ENCODE results near the gene RPL10L.

Gene RPL10L

GRCh38 chr14:46651526-46652144, at the start of gene RPL10L:
RPL10L (minus strand) TSS chr14:46651781; CDS start chr14:46651736, 45 bp downstream.
- no peak for DNase-seq (ENCODE audit: extremely low read depth, low read depth)
- no peak within 1 kb of the TSS for H3K4me3 ChIP-seq (replicated peaks; ENCODE audit: low read depth, low read length)
- TF ChIP-seq, protein P1, sequence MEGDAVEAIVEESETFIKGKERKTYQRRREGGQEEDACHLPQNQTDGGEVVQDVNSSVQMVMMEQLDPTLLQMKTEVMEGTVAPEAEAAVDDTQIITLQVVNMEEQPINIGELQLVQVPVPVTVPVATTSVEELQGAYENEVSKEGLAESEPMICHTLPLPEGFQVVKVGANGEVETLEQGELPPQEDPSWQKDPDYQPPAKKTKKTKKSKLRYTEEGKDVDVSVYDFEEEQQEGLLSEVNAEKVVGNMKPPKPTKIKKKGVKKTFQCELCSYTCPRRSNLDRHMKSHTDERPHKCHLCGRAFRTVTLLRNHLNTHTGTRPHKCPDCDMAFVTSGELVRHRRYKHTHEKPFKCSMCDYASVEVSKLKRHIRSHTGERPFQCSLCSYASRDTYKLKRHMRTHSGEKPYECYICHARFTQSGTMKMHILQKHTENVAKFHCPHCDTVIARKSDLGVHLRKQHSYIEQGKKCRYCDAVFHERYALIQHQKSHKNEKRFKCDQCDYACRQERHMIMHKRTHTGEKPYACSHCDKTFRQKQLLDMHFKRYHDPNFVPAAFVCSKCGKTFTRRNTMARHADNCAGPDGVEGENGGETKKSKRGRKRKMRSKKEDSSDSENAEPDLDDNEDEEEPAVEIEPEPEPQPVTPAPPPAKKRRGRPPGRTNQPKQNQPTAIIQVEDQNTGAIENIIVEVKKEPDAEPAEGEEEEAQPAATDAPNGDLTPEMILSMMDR (IDR thresholded peaks at IDR 0.05; ENCODE audit: low read depth, low read length, missing control alignments), result no peak

DNA sequence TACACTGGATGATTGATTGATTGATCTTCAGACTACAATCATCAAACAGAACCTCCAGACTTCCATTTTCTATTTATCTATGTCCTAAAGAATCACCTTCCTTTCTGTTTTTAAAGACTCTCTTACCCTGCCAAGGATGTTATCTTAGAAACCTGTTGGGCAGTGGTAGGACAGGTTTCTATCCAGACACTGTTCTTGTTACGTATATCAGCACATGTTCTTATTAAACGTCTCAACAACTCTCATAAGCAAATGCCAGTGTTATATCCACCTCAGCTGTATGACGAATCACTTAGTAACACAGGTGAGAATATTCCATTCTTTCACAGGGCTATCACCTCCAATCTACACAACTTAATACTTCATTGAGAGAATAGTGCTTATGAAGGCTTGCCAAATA, 40.2 kb upstream of the RPL10L start:
- TF ChIP-seq, protein P1 (IDR thresholded peaks at IDR 0.05; ENCODE audit: low read depth, low read length, missing control alignments), result no peak
- no peak for DNase-seq (ENCODE audit: extremely low read depth, low read depth)
- no peak overlapping the region for H3K4me3 ChIP-seq (replicated peaks; ENCODE audit: low read depth, low read length)

DNA sequence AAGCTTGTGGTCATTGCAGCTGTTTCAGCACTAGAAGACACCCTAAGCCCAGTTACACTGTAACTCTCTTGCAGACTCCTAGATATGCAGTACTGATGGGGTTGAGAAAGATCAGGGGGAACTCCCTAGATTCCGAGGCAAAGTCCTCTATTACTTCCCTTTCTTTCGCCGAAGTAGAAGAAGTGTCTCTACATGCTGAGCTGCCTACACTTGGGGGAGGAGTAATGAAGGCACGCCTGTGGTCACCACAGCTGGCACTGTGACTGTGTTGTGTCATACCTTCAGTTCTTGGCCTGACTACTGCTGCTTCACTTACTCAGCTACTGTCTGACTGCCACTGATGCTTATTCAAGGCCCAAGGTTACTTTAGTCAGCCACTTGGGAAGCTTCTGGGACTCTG, 35.1 kb upstream of the RPL10L start:
- H3K4me3 ChIP-seq (replicated peaks; ENCODE audit: low read depth, low read length), result no peak overlapping the region
- no peak for DNase-seq (ENCODE audit: extremely low read depth, low read depth)
- TF ChIP-seq, protein P1 (IDR thresholded peaks at IDR 0.05; ENCODE audit: low read depth, low read length, missing control alignments), result no peak

DNA sequence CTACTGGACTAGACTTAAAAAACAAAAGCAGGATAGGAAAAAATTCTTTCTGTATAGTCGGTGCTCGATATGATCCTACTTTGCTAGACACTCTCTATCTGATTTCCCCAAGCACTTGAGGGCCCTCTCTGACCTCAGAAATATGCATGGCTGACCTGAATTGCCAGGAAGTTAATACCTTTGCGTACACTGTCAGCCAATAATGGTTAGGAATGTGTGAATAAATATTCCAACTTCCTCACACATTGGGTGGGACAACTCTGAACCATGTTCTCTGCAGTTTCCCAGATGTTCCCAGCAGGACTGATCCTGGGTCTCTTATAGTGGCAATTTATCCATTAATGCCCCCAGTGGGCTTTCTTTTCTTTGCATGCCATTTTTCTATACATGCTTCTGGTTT, 20.5 kb upstream of the RPL10L start:
- TF ChIP-seq, protein P1 (IDR thresholded peaks at IDR 0.05; ENCODE audit: low read depth, low read length, missing control alignments), result no peak
- no peak overlapping the region for H3K4me3 ChIP-seq (replicated peaks; ENCODE audit: low read depth, low read length)
- DNase-seq (ENCODE audit: extremely low read depth, low read depth), result no peak

DNA sequence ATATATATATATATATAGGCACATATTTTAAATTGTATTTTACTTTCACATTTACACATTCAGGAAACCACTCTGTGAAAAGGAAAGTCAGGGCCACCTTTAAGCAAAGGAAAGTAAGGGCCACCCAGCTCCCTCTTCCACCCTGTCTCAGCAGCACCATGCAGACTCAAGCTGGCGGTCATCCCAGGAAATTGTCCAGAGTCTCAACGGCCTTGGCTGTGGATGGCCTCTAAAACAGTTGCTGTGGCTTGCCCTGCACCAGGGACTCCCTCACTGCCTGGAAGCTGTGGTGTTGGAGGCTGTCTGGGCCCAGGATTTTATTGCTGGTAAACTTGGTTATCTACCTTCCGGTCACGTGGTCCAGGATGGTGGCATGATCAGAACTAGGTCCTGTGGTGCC, 11.8 kb upstream of the RPL10L start:
- no peak for DNase-seq (ENCODE audit: extremely low read depth, low read depth)
- no peak overlapping the region for H3K4me3 ChIP-seq (replicated peaks; ENCODE audit: low read depth, low read length)
- TF ChIP-seq, protein P1 (IDR thresholded peaks at IDR 0.05; ENCODE audit: low read depth, low read length, missing control alignments), result no peak

DNA sequence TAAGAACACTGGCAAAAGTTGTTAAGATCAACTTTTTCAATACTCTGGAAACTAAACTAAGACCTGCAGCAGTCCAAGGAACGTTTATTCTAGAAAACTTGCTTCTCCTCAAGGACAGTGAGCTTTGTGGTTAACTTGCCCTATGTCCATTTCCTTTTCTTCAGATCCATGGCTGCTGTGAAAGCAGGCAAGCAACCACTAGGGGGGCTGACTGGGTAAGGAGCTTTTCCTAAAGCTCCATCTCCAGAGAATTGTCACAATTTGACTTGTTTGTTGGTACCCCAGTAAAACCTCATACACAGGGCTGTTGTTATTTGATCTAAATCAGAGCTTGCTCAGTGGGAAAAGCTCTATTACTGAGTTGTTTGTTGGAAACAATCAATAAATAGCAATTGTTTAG, 10.1 kb upstream of the RPL10L start:
- H3K4me3 ChIP-seq (replicated peaks; ENCODE audit: low read depth, low read length), result no peak overlapping the region
- no peak for DNase-seq (ENCODE audit: extremely low read depth, low read depth)
- TF ChIP-seq, protein P1 (IDR thresholded peaks at IDR 0.05; ENCODE audit: low read depth, low read length, missing control alignments), result no peak

Measured in HFF-Myc (cell line).